Measurements from ENCODE around the gene KCNAB2. TPM values are rescaled to one million over a fixed set of nuclear protein-coding genes. Genes with fewer than 3 reads are reported as not detected.

KCNAB2 gene
- polyA plus RNA-seq, 3 donors: 11.5 to 178 (median 22.7) TPM

GRCh38 chr1:6073480-6074053, 27.9 kb downstream of the KCNAB2 start:
- Histone ChIP-seq H3K27ac (ENCODE audit: low read depth in 1 of 2, low read length in 2 of 2) (no peak overlapping the region), H3K27me3 (ENCODE audit: control insufficient read depth in 2 of 2, insufficient read depth in 2 of 2, low read length in 2 of 2) (no peaks in the 10 kb centered on the region), H2AFZ (ENCODE audit: insufficient read depth, low read depth, low read length, poor library complexity, severe bottlenecking) (no peak overlapping the region), H3K4me1 (ENCODE audit: control insufficient read depth in 1 of 2, insufficient read depth in 2 of 2, low read length in 2 of 2) (no peaks in the 10 kb centered on the region), H4K20me1 (ENCODE audit: insufficient read depth, low read length) (peaks cover 99% of the 10 kb centered on the region), H3K36me3 (replicated peaks in 1 of 2; ENCODE audit: control insufficient read depth in 1 of 2, insufficient read depth in 2 of 2, low read length in 2 of 2) (peaks cover 87 to 98% of the 10 kb centered on the region in 2 donors), H3K4me2 (replicated peaks; ENCODE audit: extremely low read depth, low read length, poor library complexity, severe bottlenecking) (no peak overlapping the region), H3K9ac (ENCODE audit: insufficient read depth, low read length, poor library complexity, severe bottlenecking) (no peak overlapping the region), H3K79me2 (ENCODE audit: insufficient read depth, low read length) (peaks cover 43% of the 10 kb centered on the region), H3K4me3 (replicated peaks in 1 of 3; ENCODE audit: low read depth in 2 of 3, low read length in 3 of 3) (no peak overlapping the region), H3K9me3 (replicated peaks in 1 of 2; ENCODE audit: control insufficient read depth in 1 of 2, insufficient read depth in 1 of 2, low read length in 2 of 2) (no peaks in the 10 kb centered on the region)
- peaks cover 0 to 2% (median 0%) of the 10 kb centered on the region in 7 donors for H3K9me3 Mint-ChIP-seq
- intact Hi-C loops (cut with micrococcal nuclease): no loop called here
- H3K4me3 Mint-ChIP-seq: no peak overlapping the region
- no peak for DNase-seq
- peaks cover 0 to 2% (median 0%) of the 10 kb centered on the region in 3 donors for H3K27me3 Mint-ChIP-seq (ENCODE audit: low read depth in 3 of 3)
- peak overlapping the region in 2 of 7 donors; percentile 7 to 46 for H3K27ac Mint-ChIP-seq
- H3K36me3 Mint-ChIP-seq: peaks cover 69 to 90% of the 10 kb centered on the region in 2 donors
- no peaks in the 10 kb centered on the region for H3K4me1 Mint-ChIP-seq
- TF ChIP-seq CTCF (IDR thresholded peaks at IDR 0.05): no peak
- WGBS (ENCODE audit: insufficient coverage): 98% methylated on average over 14 of the region's 15 CpGs

GRCh38 chr1:6074192-6074901, 28.7 kb downstream of the KCNAB2 start:
- H3K9me3 Mint-ChIP-seq: peaks cover 0 to 2% (median 0%) of the 10 kb centered on the region in 7 donors
- H3K36me3 Mint-ChIP-seq: peaks cover 75 to 91% of the 10 kb centered on the region in 2 donors
- no peak overlapping the region for H3K4me3 Mint-ChIP-seq
- WGBS (ENCODE audit: insufficient coverage): 98% methylated on average over 18 of the region's 21 CpGs
- Histone ChIP-seq H3K9ac (ENCODE audit: insufficient read depth, low read length, poor library complexity, severe bottlenecking) (no peak overlapping the region), H3K4me1 (ENCODE audit: control insufficient read depth in 1 of 2, insufficient read depth in 2 of 2, low read length in 2 of 2) (no peaks in the 10 kb centered on the region), H3K79me2 (ENCODE audit: insufficient read depth, low read length) (peaks cover 37% of the 10 kb centered on the region), H4K20me1 (ENCODE audit: insufficient read depth, low read length) (peaks cover 99% of the 10 kb centered on the region), H3K27ac (ENCODE audit: low read depth in 1 of 2, low read length in 2 of 2) (no peak overlapping the region), H3K4me3 (replicated peaks in 1 of 3; ENCODE audit: low read depth in 2 of 3, low read length in 3 of 3) (no peak overlapping the region), H2AFZ (ENCODE audit: insufficient read depth, low read depth, low read length, poor library complexity, severe bottlenecking) (no peak overlapping the region), H3K9me3 (replicated peaks in 1 of 2; ENCODE audit: control insufficient read depth in 1 of 2, insufficient read depth in 1 of 2, low read length in 2 of 2) (no peaks in the 10 kb centered on the region), H3K27me3 (ENCODE audit: control insufficient read depth in 2 of 2, insufficient read depth in 2 of 2, low read length in 2 of 2) (no peaks in the 10 kb centered on the region), H3K36me3 (replicated peaks in 1 of 2; ENCODE audit: control insufficient read depth in 1 of 2, insufficient read depth in 2 of 2, low read length in 2 of 2) (peaks cover 87 to 98% of the 10 kb centered on the region in 2 donors), H3K4me2 (replicated peaks; ENCODE audit: extremely low read depth, low read length, poor library complexity, severe bottlenecking) (no peak overlapping the region)
- TF ChIP-seq CTCF (IDR thresholded peaks at IDR 0.05): no peak
- DNase-seq: no peak
- H3K4me1 Mint-ChIP-seq: no peaks in the 10 kb centered on the region
- H3K27me3 Mint-ChIP-seq (ENCODE audit: low read depth in 3 of 3): peaks cover 0 to 2% (median 0%) of the 10 kb centered on the region in 3 donors
- intact Hi-C loops (cut with micrococcal nuclease): no loop called here
- peak overlapping the region in 1 of 7 donors; percentile 35 for H3K27ac Mint-ChIP-seq
